Kidney (tissue), 14 donors: ENCODE measurements around the gene GAS1. TPM values are rescaled to one million over a fixed set of nuclear protein-coding genes. Genes with fewer than 3 reads are reported as not detected.

Source experiments
- DNase-seq, 5 donors: peaks; one replicate each; pipeline ENCODE4 v3.0.0-alpha.2; 2013 to 2020
- FAIRE-seq: peaks from 2 replicates; lab custom pipeline; 2012; peaks lifted over from hg19 to GRCh38; lab: Jason Lieb, UNC
- H3K27ac ChIP-seq, 2 donors: one replicate each; pipeline ENCODE4 v1.7.0; 2013; ENCODE audit warnings: low read depth in 2 of 2, low read length in 2 of 2, inconsistent platforms in 1 of 2
- H3K27me3 ChIP-seq: one replicate; pipeline ENCODE4 v1.7.1; 2013; ENCODE audit warnings: low read length, inconsistent platforms; ENCODE audit not compliant: control insufficient read depth, insufficient read depth
- H3K36me3 ChIP-seq, 3 donors: one replicate each; pipeline versions ENCODE4 v1.7.0 to v1.7.1; 2013; ENCODE audit warnings: low read length in 3 of 3, control low read depth in 1 of 3, inconsistent platforms in 1 of 3; ENCODE audit not compliant: insufficient read depth in 3 of 3, control insufficient read depth in 2 of 3
- H3K4me1 ChIP-seq, 3 donors: one replicate each; pipeline versions ENCODE4 v1.7.0 to v1.7.1; 2013; ENCODE audit warnings: low read length in 3 of 3, inconsistent platforms in 1 of 3, low read depth in 1 of 3; ENCODE audit not compliant: control insufficient read depth in 2 of 3, insufficient read depth in 2 of 3
- H3K4me3 ChIP-seq, 3 donors: one replicate each; pipeline versions ENCODE4 v1.7.0 to v1.8.1; 2013; ENCODE audit warnings: low read length in 3 of 3, control low read depth in 1 of 3, inconsistent platforms in 1 of 3
- H3K9ac ChIP-seq, 3 donors: one replicate each; pipeline versions ENCODE4 v1.7.0 to v1.7.1; 2013; ENCODE audit warnings: low read length in 3 of 3, control low read depth in 1 of 3, inconsistent platforms in 1 of 3
- H3K9me3 ChIP-seq, 3 donors: one replicate each; pipeline versions ENCODE4 v1.7.0 to v1.7.1; 2013; ENCODE audit warnings: low read length in 3 of 3, control low read depth in 1 of 3, inconsistent platforms in 1 of 3; ENCODE audit not compliant: control insufficient read depth in 2 of 3, insufficient read depth in 1 of 3
- intact Hi-C: fragments of 100-400 bp; cut with DNase I; formaldehyde crosslinking; loops from one replicate; pipeline ENCODE4 v1.11.1; 2022
- polyA plus RNA-seq: library from polyadenylated mRNA; stranded (reverse); fragments of 350-450 nt; fragmentation: Illumina TruSeq; extraction: RNeasy Lipid Tissue Mini Kit (QIAGEN cat#74804); gene quantifications from one replicate; pipeline ENCODE4 v1.2.3, GENCODE V29; 2014; ENCODE audit warnings: low read depth, low replicate concordance; ENCODE audit not compliant: insufficient read depth
- total RNA-seq: library from RNA; stranded (reverse); fragmentation: NEBNext Ultra II Directional; extraction: Animal tissue kit (Norgen Biotek cat#: 25700); gene quantifications from one replicate; pipeline ENCODE4 v1.2.1, GENCODE V29; 2021
- TF ChIP-seq, protein P1 (sequence below): IDR thresholded peaks from 3 replicates; pipeline ENCODE4 v1.5.1; 2012; ENCODE audit warnings: mild to moderate bottlenecking, moderate library complexity, borderline replicate concordance; ENCODE audit not compliant: insufficient read depth; ENCODE audit errors: extremely low read depth
- donor health status: control.
- donor health status: control.
- donor health status: control.
- donor health status: control.
- donor health status: control.
- donor health status: DM: yes; HTN: yes; CAD: no.
- donor health status: Normal renal cell carcinoma (clear cell type).

GAS1 gene
- total and polyA plus RNA-seq, 2 donors from 2014 or later = 5.8 to 8.2 TPM

- no peaks in the 10 kb centered on the region for H3K9me3 ChIP-seq
- H3K4me3 ChIP-seq = peak overlapping the region; percentile 60 to 75 (median 73)
- H3K27ac ChIP-seq = peak overlapping the region; percentile 67 to 96
- peaks cover 7 to 13% (median 13%) of the 10 kb centered on the region in 3 donors for H3K4me1 ChIP-seq
- DNase-seq = peak in 4 of 5 donors; percentile 35 to 75 (median 63)
- peak overlapping the region; percentile 48 to 71 (median 60) for H3K9ac ChIP-seq
- H3K27me3 ChIP-seq = no peaks in the 10 kb centered on the region
- intact Hi-C loops = no loop called here
- H3K36me3 ChIP-seq = no peaks in the 10 kb centered on the region
- TF ChIP-seq, protein P1, sequence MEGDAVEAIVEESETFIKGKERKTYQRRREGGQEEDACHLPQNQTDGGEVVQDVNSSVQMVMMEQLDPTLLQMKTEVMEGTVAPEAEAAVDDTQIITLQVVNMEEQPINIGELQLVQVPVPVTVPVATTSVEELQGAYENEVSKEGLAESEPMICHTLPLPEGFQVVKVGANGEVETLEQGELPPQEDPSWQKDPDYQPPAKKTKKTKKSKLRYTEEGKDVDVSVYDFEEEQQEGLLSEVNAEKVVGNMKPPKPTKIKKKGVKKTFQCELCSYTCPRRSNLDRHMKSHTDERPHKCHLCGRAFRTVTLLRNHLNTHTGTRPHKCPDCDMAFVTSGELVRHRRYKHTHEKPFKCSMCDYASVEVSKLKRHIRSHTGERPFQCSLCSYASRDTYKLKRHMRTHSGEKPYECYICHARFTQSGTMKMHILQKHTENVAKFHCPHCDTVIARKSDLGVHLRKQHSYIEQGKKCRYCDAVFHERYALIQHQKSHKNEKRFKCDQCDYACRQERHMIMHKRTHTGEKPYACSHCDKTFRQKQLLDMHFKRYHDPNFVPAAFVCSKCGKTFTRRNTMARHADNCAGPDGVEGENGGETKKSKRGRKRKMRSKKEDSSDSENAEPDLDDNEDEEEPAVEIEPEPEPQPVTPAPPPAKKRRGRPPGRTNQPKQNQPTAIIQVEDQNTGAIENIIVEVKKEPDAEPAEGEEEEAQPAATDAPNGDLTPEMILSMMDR = no peak
- no peak for FAIRE-seq
Observed at GRCh38 chr9:86944796-86945727, 2.2 kb downstream of the GAS1 start.

- Histone ChIP-seq H3K4me3 (peak overlapping the region in 2 of 3 donors; percentile 14 to 35), H3K9ac (peak overlapping the region in 2 of 3 donors; percentile 0 to 7), H3K36me3 (no peaks in the 10 kb centered on the region), H3K9me3 (no peaks in the 10 kb centered on the region), H3K27me3 (no peaks in the 10 kb centered on the region), H3K27ac (peak overlapping the region in 1 of 2 donors; percentile 48), H3K4me1 (peaks cover 5 to 13% (median 13%) of the 10 kb centered on the region in 3 donors)
- intact Hi-C loops = no loop called here
- DNase-seq (peak in 3 of 5 donors; percentile 33 to 80 (median 75)), FAIRE-seq (peak; percentile 81)
- TF ChIP-seq, protein P1 = no peak
Observed at GRCh38 chr9:86943201-86944113, 3.8 kb downstream of the GAS1 start.

GRCh38 chr9:86942281-86943200 is 4.8 kb downstream of the GAS1 start:
- Histone ChIP-seq H3K36me3 (no peaks in the 10 kb centered on the region), H3K4me3 (no peak overlapping the region), H3K9me3 (no peaks in the 10 kb centered on the region), H3K9ac (no peak overlapping the region), H3K4me1 (peaks cover 5 to 13% (median 13%) of the 10 kb centered on the region in 3 donors), H3K27me3 (no peaks in the 10 kb centered on the region), H3K27ac (peak overlapping the region in 1 of 2 donors; percentile 32)
- intact Hi-C loops = no loop called here
- TF ChIP-seq, protein P1 = no peak
- FAIRE-seq = no peak
- peak in 3 of 5 donors; percentile 28 to 74 (median 72) for DNase-seq
